22Rv1 (cell line): ENCODE results near the gene KIRREL3.

Experiments used
- H3K27ac ChIP-seq: fragments of 450-650 bp; 2 replicates; pipeline ENCODE4 v1.5.1; 2017
- CTCF ChIP-seq: fragments of 450-650 bp; IDR thresholded peaks from 2 replicates; pipeline ENCODE4 v1.5.1; 2017; ENCODE audit warnings: mild to moderate bottlenecking
- ZFX ChIP-seq: fragments of 450-650 bp; IDR thresholded peaks from 2 replicates; pipeline ENCODE4 v1.6.1; 2017; ENCODE audit warnings: antibody characterized with exemption, borderline replicate concordance

The KIRREL3 gene

GRCh38 chr11:126844789-126845188 lies 155.8 kb downstream of the KIRREL3 start:
- no peak for TF ChIP-seq ZFX
- no peak for TF ChIP-seq CTCF
- H3K27ac ChIP-seq: no peak overlapping the region

GRCh38 chr11:126843096-126843495 lies 157.5 kb downstream of the KIRREL3 start:
- H3K27ac ChIP-seq: no peak overlapping the region
- TF ChIP-seq ZFX (no peak), CTCF (no peak)

- TF ChIP-seq ZFX (no peak), CTCF (no peak)
- H3K27ac ChIP-seq: no peak overlapping the region
Observed at GRCh38 chr11:126841999-126842398, 158.6 kb downstream of the KIRREL3 start.

- H3K27ac ChIP-seq: no peak overlapping the region
- TF ChIP-seq ZFX (no peak), CTCF (no peak)
Observed at GRCh38 chr11:126840975-126841374, 159.6 kb downstream of the KIRREL3 start.

- no peak for TF ChIP-seq ZFX
- no peak overlapping the region for H3K27ac ChIP-seq
Observed at GRCh38 chr11:126840201-126840886, 160.2 kb downstream of the KIRREL3 start.

- no peak overlapping the region for H3K27ac ChIP-seq
- TF ChIP-seq CTCF: no peak
- no peak for TF ChIP-seq ZFX
Observed at GRCh38 chr11:126839496-126839895, 161.1 kb downstream of the KIRREL3 start.

GRCh38 chr11:126838779-126839178 lies 161.8 kb downstream of the KIRREL3 start:
- H3K27ac ChIP-seq: no peak overlapping the region

More at GRCh38 chr11:126838779-126839178, 161.8 kb downstream of the KIRREL3 start:
- TF ChIP-seq ZFX (no peak), CTCF (no peak)
